Choroid plexus epithelial cell (primary cell): Measurements from ENCODE around the gene ABTB2.
A peak's percentile ranks its signal among the peaks of the same experiment; 100 is the strongest.

Source experiments
- DNase-seq: peaks from one replicate; pipeline ENCODE4 v3.0.0-alpha.2; 2010; ENCODE audit warnings: low read depth
- H3K4me3 ChIP-seq: 2 replicates; pipeline ENCODE4 v1.5.1; 2011; ENCODE audit warnings: low read depth, mild to moderate bottlenecking, control low read depth, low read length, moderate library complexity
- CTCF ChIP-seq: conservative IDR thresholded peaks from 2 replicates; pipeline ENCODE4 v1.5.1; 2011; ENCODE audit warnings: low read depth, mild to moderate bottlenecking, control low read depth, inconsistent platforms, low read length, moderate library complexity

Gene ABTB2

GRCh38 chr11:34349882-34350281 is 7.9 kb downstream of the ABTB2 start:
- peak; percentile 1 for TF ChIP-seq CTCF
- H3K4me3 ChIP-seq: no peak overlapping the region
- no peak for DNase-seq

GRCh38 chr11:34348919-34349318 is 8.9 kb downstream of the ABTB2 start:
- H3K4me3 ChIP-seq: no peak overlapping the region
- no peak for TF ChIP-seq CTCF
- DNase-seq: no peak

GRCh38 chr11:34348096-34348495 is 9.7 kb downstream of the ABTB2 start:
- H3K4me3 ChIP-seq: no peak overlapping the region
- no peak for DNase-seq
- no peak for TF ChIP-seq CTCF

- H3K4me3 ChIP-seq: no peak overlapping the region
- DNase-seq: peak; percentile 66
- no peak for TF ChIP-seq CTCF
Observed at GRCh38 chr11:34346551-34346950, 11.3 kb downstream of the ABTB2 start.

- no peak overlapping the region for H3K4me3 ChIP-seq
- peak; percentile 66 for DNase-seq
- no peak for TF ChIP-seq CTCF
Observed at GRCh38 chr11:34345991-34346480, 11.8 kb downstream of the ABTB2 start.

GRCh38 chr11:34345540-34345876 is 12.3 kb downstream of the ABTB2 start:
- no peak overlapping the region for H3K4me3 ChIP-seq
- no peak for TF ChIP-seq CTCF
- DNase-seq: no peak

- no peak overlapping the region for H3K4me3 ChIP-seq
- no peak for TF ChIP-seq CTCF
- DNase-seq: peak; percentile 78
Observed at GRCh38 chr11:34344768-34345539, 12.9 kb downstream of the ABTB2 start.
